ENCODE data around the gene SGCA.

DNA sequence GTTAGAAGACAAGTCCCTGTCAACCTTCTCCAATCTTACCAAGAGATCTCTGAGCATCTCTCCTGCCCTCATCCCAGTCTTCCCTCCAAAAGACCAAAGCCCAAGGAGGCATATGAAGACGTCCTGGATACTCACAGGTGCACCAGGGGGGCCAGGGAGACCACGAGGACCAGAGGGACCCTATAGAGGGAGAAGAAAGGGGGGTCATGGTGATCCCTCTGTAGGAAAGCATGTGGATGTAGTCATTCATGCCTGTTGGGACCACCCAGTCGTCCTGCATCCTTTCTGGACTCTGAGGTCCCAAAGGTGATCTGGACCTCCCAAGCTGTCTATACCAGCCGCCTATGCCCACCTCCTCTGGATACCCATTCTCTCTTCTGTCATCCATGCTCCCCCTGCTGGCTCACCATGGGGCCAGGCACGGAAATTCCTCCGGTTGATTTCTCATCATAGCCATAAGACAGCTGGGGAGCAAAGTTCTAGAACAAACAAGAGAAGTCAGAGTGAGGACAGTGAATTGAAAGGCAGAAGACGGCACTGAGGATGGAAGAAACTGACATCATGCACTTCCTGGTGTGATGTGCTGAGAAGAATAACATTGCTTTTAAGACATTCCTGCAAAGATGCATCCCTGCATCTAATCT is 32.3 kb downstream of the SGCA start:
- TF ChIP-seq POLR2A (IDR thresholded peaks at IDR 0.05; ENCODE audit: low read depth, low read length) = no peak
- no peak for TF ChIP-seq POU2F2 (IDR thresholded peaks at IDR 0.05; ENCODE audit: low read depth, low read length)
- TF ChIP-seq POLR2AphosphoS5 (IDR thresholded peaks at IDR 0.05; ENCODE audit: low read depth, low read length) = no peak
- no peak for TF ChIP-seq TAF1 (IDR thresholded peaks at IDR 0.05; ENCODE audit: low read depth, low read length)
- TF ChIP-seq SPI1 (IDR thresholded peaks at IDR 0.05; ENCODE audit: low read depth, low read length) = no peak
